BJ (cell line): ENCODE results near the gene CDC20. TPM values are rescaled to one million over a fixed set of nuclear protein-coding genes. Genes with fewer than 3 reads are reported as not detected.

Experiments used
- CTCF ChIA-PET: fragments of 350-600 bp; formaldehyde crosslinking; extraction: SDS; loops from one replicate; lab custom pipeline; 2021; ENCODE audit warnings: antibody characterized with exemption, inconsistent platforms; lab: Yijun Ruan, JAX
- POLR2A ChIA-PET: fragments of 300-600 bp; sonication (Branson Sonifier 250); formaldehyde crosslinking; extraction: SDS; loops from one replicate; lab custom pipeline; 2021; ENCODE audit warnings: antibody characterized with exemption; lab: Charles Lee
- DNase-seq: peaks from one replicate; pipeline ENCODE4 v3.0.0-alpha.2; 2011; ENCODE audit warnings: low read depth
- H3K27me3 ChIP-seq: 2 replicates; pipeline ENCODE4 v1.6.0; 2011; ENCODE audit warnings: low read length; ENCODE audit not compliant: control insufficient read depth, insufficient read depth
- H3K36me3 ChIP-seq: 2 replicates; pipeline ENCODE4 v1.5.1; 2011; ENCODE audit warnings: low read length; ENCODE audit not compliant: control insufficient read depth, insufficient read depth
- H3K4me3 ChIP-seq: 2 replicates; pipeline ENCODE4 v1.5.1; 2011; ENCODE audit warnings: low read depth, mild to moderate bottlenecking, control low read depth, low read length
- polyA plus RNA-seq: library from polyadenylated mRNA; depleted of rRNA; stranded (reverse); fragments of >200 nt; gene quantifications from 2 replicates; pipeline ENCODE4 v1.2.3, GENCODE V29; 2011
- TF ChIP-seq, protein P1 (sequence below): IDR thresholded peaks from 2 replicates; pipeline ENCODE4 v1.5.1; 2011; ENCODE audit warnings: low read depth, mild to moderate bottlenecking, control low read depth, inconsistent platforms, low read length, moderate library complexity; ENCODE audit not compliant: insufficient read depth

Gene CDC20
- polyA plus RNA-seq, 1 experiment: 107 TPM

DNA sequence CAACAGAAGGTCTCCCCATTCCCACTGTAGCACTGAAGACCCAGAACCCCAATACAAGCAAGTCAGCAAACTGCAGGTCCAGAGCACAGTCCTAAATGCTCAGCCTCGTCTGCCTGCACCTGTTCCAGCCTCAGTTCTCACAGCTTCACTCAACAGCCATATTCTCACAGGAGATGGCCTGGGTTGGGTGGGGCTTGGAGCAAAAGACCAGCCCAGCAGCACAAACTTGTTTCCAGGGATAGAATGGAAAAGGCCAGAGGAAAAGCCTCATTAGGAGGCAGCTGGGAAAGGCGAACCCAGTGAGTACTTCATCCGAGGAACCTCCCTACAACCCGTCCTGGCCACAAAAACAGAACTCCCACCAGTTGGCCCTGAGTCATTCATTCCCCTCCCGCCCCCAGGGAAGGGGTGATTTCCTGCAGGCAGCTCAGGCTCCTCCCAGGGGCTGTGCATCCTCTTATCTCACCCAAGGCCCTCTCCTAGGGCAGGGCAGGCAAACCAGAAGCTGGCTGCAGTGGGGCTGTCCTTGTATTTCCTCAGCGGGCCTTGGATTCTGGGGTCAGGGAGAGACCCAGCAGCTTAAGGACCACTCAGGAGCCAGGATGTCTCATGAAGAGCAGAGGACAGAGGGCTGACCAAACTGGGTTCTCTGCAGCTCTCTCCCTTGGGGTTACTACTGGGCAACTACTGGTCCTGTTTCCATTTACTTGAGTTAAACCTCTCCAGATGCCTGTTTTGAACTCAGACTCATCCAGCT lies 28.6 kb upstream of the CDC20 start:
- ChIA-PET CTCF (interaction anchor here (0.8 to 1.3 kb wide), 3 partner anchors 14 to 103 kb away, joined by 3 to 4 read pairs (median 3); no protein-coding TSS in a partner anchor), POLR2A (no interaction called here)
- Histone ChIP-seq H3K4me3 (no peak overlapping the region), H3K36me3 (no peaks in the 10 kb centered on the region), H3K27me3 (no peaks in the 10 kb centered on the region)
- peak; percentile 38 for DNase-seq
- TF ChIP-seq, protein P1, sequence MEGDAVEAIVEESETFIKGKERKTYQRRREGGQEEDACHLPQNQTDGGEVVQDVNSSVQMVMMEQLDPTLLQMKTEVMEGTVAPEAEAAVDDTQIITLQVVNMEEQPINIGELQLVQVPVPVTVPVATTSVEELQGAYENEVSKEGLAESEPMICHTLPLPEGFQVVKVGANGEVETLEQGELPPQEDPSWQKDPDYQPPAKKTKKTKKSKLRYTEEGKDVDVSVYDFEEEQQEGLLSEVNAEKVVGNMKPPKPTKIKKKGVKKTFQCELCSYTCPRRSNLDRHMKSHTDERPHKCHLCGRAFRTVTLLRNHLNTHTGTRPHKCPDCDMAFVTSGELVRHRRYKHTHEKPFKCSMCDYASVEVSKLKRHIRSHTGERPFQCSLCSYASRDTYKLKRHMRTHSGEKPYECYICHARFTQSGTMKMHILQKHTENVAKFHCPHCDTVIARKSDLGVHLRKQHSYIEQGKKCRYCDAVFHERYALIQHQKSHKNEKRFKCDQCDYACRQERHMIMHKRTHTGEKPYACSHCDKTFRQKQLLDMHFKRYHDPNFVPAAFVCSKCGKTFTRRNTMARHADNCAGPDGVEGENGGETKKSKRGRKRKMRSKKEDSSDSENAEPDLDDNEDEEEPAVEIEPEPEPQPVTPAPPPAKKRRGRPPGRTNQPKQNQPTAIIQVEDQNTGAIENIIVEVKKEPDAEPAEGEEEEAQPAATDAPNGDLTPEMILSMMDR: no peak

DNA sequence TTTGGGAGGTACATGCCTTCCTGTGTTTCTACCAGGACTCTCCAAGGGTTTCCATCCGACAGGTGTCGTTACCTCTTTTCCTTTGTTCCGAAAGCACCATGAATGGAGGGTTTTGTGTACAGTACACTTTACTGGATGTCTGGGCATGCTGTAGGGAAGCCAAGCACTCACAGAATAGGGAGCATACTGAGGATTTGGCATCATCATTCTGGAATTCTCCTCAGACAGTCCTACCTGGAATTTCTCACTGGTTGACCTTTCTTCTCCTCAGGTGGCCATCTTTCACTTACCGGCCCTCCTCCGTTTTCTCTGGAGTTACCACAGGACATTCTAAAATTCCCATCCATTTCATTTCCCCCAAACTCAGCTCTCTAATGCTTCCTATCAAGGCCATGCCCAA lies 27.1 kb upstream of the CDC20 start:
- POLR2A ChIA-PET: no interaction called here
- DNase-seq: no peak
- no peak overlapping the region for H3K4me3 ChIP-seq
- TF ChIP-seq, protein P1: no peak
- CTCF ChIA-PET: no interaction called here
- H3K27me3 ChIP-seq: no peaks in the 10 kb centered on the region
- no peaks in the 10 kb centered on the region for H3K36me3 ChIP-seq

DNA sequence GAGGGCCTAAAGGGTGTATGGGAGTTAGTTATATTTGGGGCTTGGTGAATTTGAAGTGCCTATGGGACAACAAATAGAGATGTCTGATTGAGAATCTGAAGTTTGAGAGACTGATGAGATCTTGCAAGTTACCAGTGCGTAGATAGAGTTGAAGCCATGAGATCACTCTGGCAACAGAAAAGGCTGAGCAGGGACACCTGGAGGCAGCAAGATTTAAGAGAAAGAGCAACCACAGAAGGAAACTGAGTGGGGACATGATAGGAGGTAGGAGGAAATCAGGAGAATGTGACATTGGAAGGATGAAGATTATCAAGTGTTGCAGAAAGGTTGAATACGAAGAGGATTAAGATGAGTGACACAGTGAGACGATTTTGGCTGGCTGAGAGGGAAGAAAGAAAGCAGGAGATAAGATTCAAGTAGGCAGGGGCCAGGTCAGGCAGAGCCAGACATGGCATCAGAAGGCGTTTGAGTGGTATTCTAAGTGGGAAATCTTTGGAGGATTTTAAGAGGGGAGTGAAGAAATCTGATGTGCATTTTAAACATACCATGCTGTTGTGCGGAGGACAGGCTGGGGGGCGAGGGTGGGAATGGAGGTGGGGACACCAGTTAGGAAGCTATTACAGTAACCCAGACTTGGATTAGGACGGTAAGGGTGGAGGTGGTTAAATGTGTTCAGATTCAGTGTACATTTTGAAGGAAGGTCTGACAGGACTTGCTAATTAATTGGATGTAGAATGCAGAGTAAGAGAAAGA lies 24.2 kb upstream of the CDC20 start:
- no peak overlapping the region for H3K4me3 ChIP-seq
- no peak for DNase-seq
- peaks cover 4% of the 10 kb centered on the region; the same call in 1 of the 2 replicates for H3K27me3 ChIP-seq
- CTCF ChIA-PET: no interaction called here
- POLR2A ChIA-PET: no interaction called here
- TF ChIP-seq, protein P1: no peak
- H3K36me3 ChIP-seq: no peaks in the 10 kb centered on the region

DNA sequence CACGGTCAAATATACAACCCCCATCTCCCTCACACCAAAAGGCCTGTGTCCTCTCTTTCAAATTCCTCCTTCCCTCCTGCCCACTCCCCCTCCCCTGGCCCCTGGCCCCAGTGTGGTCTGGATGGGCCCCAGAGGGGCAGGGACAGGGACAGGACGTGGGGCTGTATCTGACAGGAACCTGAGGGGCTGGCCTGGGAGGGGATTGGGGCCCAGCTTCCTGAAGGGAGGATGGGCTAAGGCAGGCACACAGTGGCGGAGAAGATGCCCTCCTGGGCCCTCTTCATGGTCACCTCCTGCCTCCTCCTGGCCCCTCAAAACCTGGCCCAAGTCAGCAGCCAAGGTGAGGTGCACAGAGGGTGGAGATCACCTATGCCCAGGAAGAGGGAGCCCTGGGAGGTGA lies 21.2 kb upstream of the CDC20 start, which contains the start of gene MPL:
TSS of gene MPL (plus strand) at position 231 of the 400 bp plus-strand sequence. CDS start at position 262, 31 bp downstream.
- Histone ChIP-seq H3K36me3 (no peaks in the 10 kb centered on the region), H3K27me3 (peaks cover 10% of the 10 kb centered on the region; the same call in 1 of the 2 replicates), H3K4me3 (no peak within 1 kb of the TSS)
- TF ChIP-seq, protein P1: no peak
- no peak for DNase-seq
- CTCF ChIA-PET: no interaction called here
- POLR2A ChIA-PET: no interaction called here

DNA sequence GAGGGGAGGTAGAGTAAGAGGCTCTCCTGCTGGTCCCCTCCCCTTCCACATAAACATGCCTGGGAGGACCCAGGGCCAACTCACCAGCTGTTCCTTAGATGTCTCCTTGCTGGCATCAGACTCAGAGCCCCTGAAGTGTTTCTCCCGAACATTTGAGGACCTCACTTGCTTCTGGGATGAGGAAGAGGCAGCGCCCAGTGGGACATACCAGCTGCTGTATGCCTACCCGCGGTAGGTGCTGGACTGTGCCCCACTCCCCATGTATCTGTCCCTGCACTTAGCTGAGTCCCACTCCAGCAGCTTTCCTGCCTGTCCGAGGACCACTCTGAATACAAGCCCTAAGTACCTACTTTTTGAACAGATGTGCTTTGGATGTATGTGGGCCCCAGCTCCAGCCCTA lies 20.8 kb upstream of the CDC20 start:
- POLR2A ChIA-PET: no interaction called here
- TF ChIP-seq, protein P1: no peak
- CTCF ChIA-PET: interaction anchor here (0.6 kb wide), 1 partner anchor 974 kb away, joined by 4 read pairs; no protein-coding TSS in a partner anchor

More for the DNA sequence above, 20.8 kb upstream of the CDC20 start:
- Histone ChIP-seq H3K36me3 (no peaks in the 10 kb centered on the region), H3K4me3 (no peak overlapping the region), H3K27me3 (peaks cover 10% of the 10 kb centered on the region; the same call in 1 of the 2 replicates)
- no peak for DNase-seq
